Keratinocyte (primary cell): ENCODE data around the gene DGKQ. TPM values are rescaled to one million over a fixed set of nuclear protein-coding genes. Genes with fewer than 3 reads are reported as not detected.

Experiments used
- DNase-seq: peaks from one replicate; pipeline ENCODE4 v3.0.0-alpha.2; 2011; ENCODE audit warnings: low read depth, missing footprints, low spot score
- FAIRE-seq: peaks from 2 replicates; lab custom pipeline; 2011; peaks lifted over from hg19 to GRCh38; lab: Jason Lieb, UNC
- H2AFZ ChIP-seq: 2 replicates; pipeline ENCODE4 v1.6.0; 2012; ENCODE audit warnings: low read length, control low read depth, inconsistent platforms; ENCODE audit not compliant: control insufficient read depth
- H3K27ac ChIP-seq: 2 replicates; pipeline ENCODE4 v1.5.1; 2011; ENCODE audit warnings: low read length; ENCODE audit not compliant: control insufficient read depth, insufficient read depth
- H3K27me3 ChIP-seq: 3 replicates; pipeline ENCODE4 v1.6.0; 2011; ENCODE audit warnings: low read length; ENCODE audit not compliant: control insufficient read depth, insufficient read depth; ENCODE audit errors: extremely low read depth
- H3K36me3 ChIP-seq, 2 experiments: 2 replicates in 1 of 2; 3 replicates in 1 of 2; pipeline ENCODE4 v1.5.1; 2011; ENCODE audit warnings: low read length in 2 of 2, mild to moderate bottlenecking in 1 of 2; ENCODE audit not compliant: control insufficient read depth in 2 of 2, insufficient read depth in 2 of 2; ENCODE audit errors: extremely low read depth in 1 of 2
- H3K4me1 ChIP-seq: 3 replicates; pipeline ENCODE4 v1.5.1; 2011; ENCODE audit warnings: low read length; ENCODE audit not compliant: control insufficient read depth, insufficient read depth; ENCODE audit errors: extremely low read depth
- H3K4me2 ChIP-seq: 3 replicates; pipeline ENCODE4 v1.6.0; 2011; ENCODE audit warnings: low read depth, low read length; ENCODE audit not compliant: control insufficient read depth, insufficient read depth; ENCODE audit errors: extremely low read depth
- H3K4me3 ChIP-seq, 3 experiments: fragments of 200-600 bp in 1 of 3; sonication (generic) in 1 of 3; 2 replicates in 2 of 3; 3 replicates in 1 of 3; pipeline ENCODE4 v1.5.1; 2011 to 2016; ENCODE audit warnings: low read length in 3 of 3, mild to moderate bottlenecking in 3 of 3, control low read depth in 2 of 3, inconsistent platforms in 1 of 3, low read depth in 1 of 3, mixed read lengths in 1 of 3, mixed run types in 1 of 3, moderate library complexity in 1 of 3; ENCODE audit not compliant: control insufficient read depth in 2 of 3, insufficient read depth in 2 of 3; ENCODE audit errors: extremely low read depth in 1 of 3
- H3K79me2 ChIP-seq: 2 replicates; pipeline ENCODE4 v1.6.0; 2012; ENCODE audit warnings: low read length; ENCODE audit not compliant: control insufficient read depth, insufficient read depth
- H3K9ac ChIP-seq: 3 replicates; pipeline ENCODE4 v1.6.0; 2011; ENCODE audit warnings: low read length; ENCODE audit not compliant: control insufficient read depth, insufficient read depth; ENCODE audit errors: extremely low read depth
- H3K9me1 ChIP-seq: 3 replicates; pipeline ENCODE4 v1.6.0; 2011; ENCODE audit warnings: low read length; ENCODE audit not compliant: control insufficient read depth, insufficient read depth; ENCODE audit errors: extremely low read depth
- H3K9me3 ChIP-seq: 2 replicates; pipeline ENCODE4 v1.5.1; 2012; ENCODE audit warnings: low read depth, low read length; ENCODE audit not compliant: control insufficient read depth
- H4K20me1 ChIP-seq: 3 replicates; pipeline ENCODE4 v1.6.0; 2011; ENCODE audit warnings: low read length; ENCODE audit not compliant: control insufficient read depth, insufficient read depth; ENCODE audit errors: extremely low read depth
- CTCF ChIP-seq, 3 experiments: IDR thresholded peaks in 1 of 3; conservative IDR thresholded peaks in 1 of 3; optimal IDR thresholded peaks in 1 of 3; 2 replicates in 2 of 3; 3 replicates in 1 of 3; pipeline versions ENCODE3 to v1.5.1; 2011; ENCODE audit warnings: low read length in 3 of 3, mild to moderate bottlenecking in 3 of 3, moderate library complexity in 2 of 3, control low read depth in 1 of 3, inconsistent platforms in 1 of 3; ENCODE audit not compliant: insufficient read depth in 2 of 3; ENCODE audit errors: extremely low read depth in 1 of 3
- EZH2 ChIP-seq: IDR thresholded peaks from one replicate; pipeline ENCODE4 v1.6.1; 2012; ENCODE audit warnings: inconsistent platforms, mild to moderate bottlenecking, low read length, moderate library complexity
- dilution Hi-C: fragments of 300-500 bp; cut with MboI; formaldehyde crosslinking; loops from one replicate; pipeline ENCODE4 v1.7.0; 2020; ENCODE audit warnings: low sequenced_read_pairs; ENCODE audit not compliant: extremely low pct_ligation_motif_present
- polyA plus RNA-seq, 5 experiments: library from polyadenylated mRNA; depleted of rRNA in 3 of 5; stranded (reverse) in 3 of 5; stranded (forward) in 1 of 5; unstranded in 1 of 5; fragments of >200 nt; gene quantifications; 1 replicate in 1 of 5; 2 replicates in 3 of 5; 3 replicates in 1 of 5; pipeline versions ENCODE4 v1.2.1 to v1.2.3, GENCODE V29; 2011 to 2012; ENCODE audit warnings: missing spikeins in 2 of 5, low read depth in 1 of 5, low replicate concordance in 1 of 5

DGKQ gene
- polyA plus RNA-seq, 1 donor (not counting 4 experiments of a cell fraction or from before 2014, with no cell fraction given): 5.3 TPM

GRCh38 chr4:915595-915994 lies 57.8 kb downstream of the DGKQ start:
- FAIRE-seq (no peak), DNase-seq (no peak)
- dilution Hi-C loops: no loop called here
- Histone ChIP-seq H3K27ac (no peak overlapping the region), H3K79me2 (peaks cover 72% of the 10 kb centered on the region), H3K4me2 (no peak overlapping the region), H2AFZ (no peak overlapping the region), H3K27me3 (no peaks in the 10 kb centered on the region), H3K9ac (no peak overlapping the region), H3K9me1 (no peaks in the 10 kb centered on the region), H3K4me1 (no peaks in the 10 kb centered on the region), H4K20me1 (peaks cover 8% of the 10 kb centered on the region), H3K36me3 (peaks cover 0 to 10% of the 10 kb centered on the region in 2 experiments), H3K4me3 (no peak overlapping the region), H3K9me3 (no peaks in the 10 kb centered on the region)
- TF ChIP-seq CTCF (optimal IDR thresholded peaks at IDR 0.05 in 1 of 3, IDR thresholded peaks at IDR 0.05 in 1 of 3, conservative IDR thresholded peaks at IDR 0.05 in 1 of 3; ENCODE audit: extremely low read depth in 1 of 3, insufficient read depth in 2 of 3, low read length in 3 of 3): no peak
- TF ChIP-seq EZH2: no peak

- no peaks in the 10 kb centered on the region for H3K4me1 ChIP-seq
- H3K9me1 ChIP-seq: no peaks in the 10 kb centered on the region
- H3K4me3 ChIP-seq: no peak overlapping the region
- no peaks in the 10 kb centered on the region for H3K27me3 ChIP-seq
- FAIRE-seq: no peak
- no peaks in the 10 kb centered on the region for H3K9me3 ChIP-seq
- no peak overlapping the region for H3K27ac ChIP-seq
- TF ChIP-seq EZH2 (no peak), CTCF (optimal IDR thresholded peaks at IDR 0.05 in 1 of 3, IDR thresholded peaks at IDR 0.05 in 1 of 3, conservative IDR thresholded peaks at IDR 0.05 in 1 of 3; ENCODE audit: extremely low read depth in 1 of 3, insufficient read depth in 2 of 3, low read length in 3 of 3) (no peak)
- H3K36me3 ChIP-seq: peaks cover 0 to 15% of the 10 kb centered on the region in 2 experiments
- no peak for DNase-seq
- dilution Hi-C loops: no loop called here
- no peak overlapping the region for H2AFZ ChIP-seq
- H3K79me2 ChIP-seq: peaks cover 72% of the 10 kb centered on the region
- H4K20me1 ChIP-seq: peaks cover 8% of the 10 kb centered on the region
- no peak overlapping the region for H3K9ac ChIP-seq
- H3K4me2 ChIP-seq: no peak overlapping the region
Measured at GRCh38 chr4:915041-915474, 58.3 kb downstream of the DGKQ start.
